DMS114 treated with DMSO at 0.1 percent for 48 hours (cell line): ENCODE results near the gene GINM1.

ENCODE experiments used
- DNase-seq: peaks from one replicate; lab custom pipeline; 2025; ENCODE audit not compliant: unreplicated experiment; lab: John Stamatoyannopoulos, UW

Gene GINM1

GRCh38 chr6:149592983-149593382 lies 26.8 kb downstream of the GINM1 start:
- DNase-seq = no peak

- DNase-seq = no peak
Observed at GRCh38 chr6:149593408-149593807, 27.2 kb downstream of the GINM1 start.

- no peak for DNase-seq
Observed at GRCh38 chr6:149600508-149600907, 34.3 kb downstream of the GINM1 start.

GRCh38 chr6:149608381-149608982 lies 42.3 kb downstream of the GINM1 start:
- no peak for DNase-seq

- DNase-seq = no peak
Observed at GRCh38 chr6:149614337-149614736, 48.2 kb downstream of the GINM1 start.

- no peak for DNase-seq
Observed at GRCh38 chr6:149615805-149616204, 49.6 kb downstream of the GINM1 start.

- no peak for DNase-seq
Observed at GRCh38 chr6:149627672-149628071, 61.5 kb downstream of the GINM1 start.

GRCh38 chr6:149628875-149629510 lies 62.8 kb downstream of the GINM1 start:
- no peak for DNase-seq

GRCh38 chr6:149634315-149634714 lies 68.1 kb downstream of the GINM1 start:
- DNase-seq = no peak

- DNase-seq = no peak
Observed at GRCh38 chr6:149636124-149636523, 69.9 kb downstream of the GINM1 start.
